HG02610 (cell line): ENCODE measurements around the gene RASSF5.
A peak's percentile ranks its signal among the peaks of the same experiment; 100 is the strongest.
"Not testable (repeated sequence)": the region's sequence is repeated elsewhere in the genome, so short reads cannot be mapped to it uniquely, and the experiment has no call there.

Experiments
- ATAC-seq: cut with Tn5 transposase; IDR thresholded peaks from one replicate; pipeline ENCODE4 v1.9.1; 2021; ENCODE audit warnings: mild to moderate bottlenecking, moderate library complexity; ENCODE audit not compliant: unreplicated experiment

Gene RASSF5

GRCh38 chr1:206609229-206609991 lies 102.1 kb downstream of the RASSF5 start:
- ATAC-seq = peak; percentile 36

- ATAC-seq = peak; percentile 79
Measured at GRCh38 chr1:206612129-206612876, 105.0 kb downstream of the RASSF5 start, which contains the start of gene EIF2D. Gene EIF2D (minus strand): TSS chr1:206612465. CDS start chr1:206612342, 123 bp downstream.

- not testable (repeated sequence) for ATAC-seq
Measured at GRCh38 chr1:206626396-206626795, 119.1 kb downstream of the RASSF5 start.

GRCh38 chr1:206628916-206629315 lies 121.6 kb downstream of the RASSF5 start:
- no peak for ATAC-seq

- ATAC-seq = no peak
Measured at GRCh38 chr1:206631085-206631509, 123.8 kb downstream of the RASSF5 start.

- no peak for ATAC-seq
Measured at GRCh38 chr1:206633708-206634121, 126.4 kb downstream of the RASSF5 start.

GRCh38 chr1:206634365-206635079 lies 127.2 kb downstream of the RASSF5 start:
- ATAC-seq = no peak

- ATAC-seq = peak; percentile 89
Measured at GRCh38 chr1:206635080-206635977, 128.0 kb downstream of the RASSF5 start, which contains the start of gene DYRK3. Gene DYRK3 (plus strand): TSS chr1:206635536. CDS start chr1:206635704, 168 bp downstream.

GRCh38 chr1:206635978-206636345 lies 128.6 kb downstream of the RASSF5 start:
- ATAC-seq = no peak

- no peak for ATAC-seq
Measured at GRCh38 chr1:206636671-206637070, 129.3 kb downstream of the RASSF5 start.

GRCh38 chr1:206637605-206638004 lies 130.3 kb downstream of the RASSF5 start:
- no peak for ATAC-seq
